ENCODE results near the gene CDC14B.

The CDC14B gene

DNA sequence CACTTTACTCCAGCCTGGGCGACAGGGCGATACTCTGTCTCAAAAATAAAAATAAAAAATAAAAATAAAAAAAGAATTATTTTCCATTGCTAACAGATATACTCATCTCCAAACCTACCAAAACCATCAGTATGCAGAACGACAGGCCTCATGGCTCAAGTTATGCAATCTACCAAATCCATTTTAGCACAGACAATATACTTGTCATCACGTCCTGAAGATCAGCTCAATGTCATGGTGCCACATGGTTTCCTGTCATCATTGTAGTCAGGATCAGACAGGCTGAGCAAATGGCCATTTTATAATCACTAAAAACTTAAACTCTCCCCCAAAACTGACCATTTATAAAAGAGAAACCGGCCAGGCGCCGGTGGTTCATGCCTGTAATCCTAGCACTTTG is 100.5 kb downstream of the CDC14B start:
- TF ChIP-seq, protein P1, sequence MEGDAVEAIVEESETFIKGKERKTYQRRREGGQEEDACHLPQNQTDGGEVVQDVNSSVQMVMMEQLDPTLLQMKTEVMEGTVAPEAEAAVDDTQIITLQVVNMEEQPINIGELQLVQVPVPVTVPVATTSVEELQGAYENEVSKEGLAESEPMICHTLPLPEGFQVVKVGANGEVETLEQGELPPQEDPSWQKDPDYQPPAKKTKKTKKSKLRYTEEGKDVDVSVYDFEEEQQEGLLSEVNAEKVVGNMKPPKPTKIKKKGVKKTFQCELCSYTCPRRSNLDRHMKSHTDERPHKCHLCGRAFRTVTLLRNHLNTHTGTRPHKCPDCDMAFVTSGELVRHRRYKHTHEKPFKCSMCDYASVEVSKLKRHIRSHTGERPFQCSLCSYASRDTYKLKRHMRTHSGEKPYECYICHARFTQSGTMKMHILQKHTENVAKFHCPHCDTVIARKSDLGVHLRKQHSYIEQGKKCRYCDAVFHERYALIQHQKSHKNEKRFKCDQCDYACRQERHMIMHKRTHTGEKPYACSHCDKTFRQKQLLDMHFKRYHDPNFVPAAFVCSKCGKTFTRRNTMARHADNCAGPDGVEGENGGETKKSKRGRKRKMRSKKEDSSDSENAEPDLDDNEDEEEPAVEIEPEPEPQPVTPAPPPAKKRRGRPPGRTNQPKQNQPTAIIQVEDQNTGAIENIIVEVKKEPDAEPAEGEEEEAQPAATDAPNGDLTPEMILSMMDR (IDR thresholded peaks at IDR 0.05; ENCODE audit: insufficient read depth, low read length, poor library complexity, severe bottlenecking) = no peak
- no peak for TF ChIP-seq EZH2phosphoT487 (conservative IDR thresholded peaks at IDR 0.05; ENCODE audit: low read length)
- no peaks in the 10 kb centered on the region for H3K27me3 ChIP-seq (ENCODE audit: low read length)
- H3F3A ChIP-seq (ENCODE audit: insufficient read depth) = no peaks in the 10 kb centered on the region

DNA sequence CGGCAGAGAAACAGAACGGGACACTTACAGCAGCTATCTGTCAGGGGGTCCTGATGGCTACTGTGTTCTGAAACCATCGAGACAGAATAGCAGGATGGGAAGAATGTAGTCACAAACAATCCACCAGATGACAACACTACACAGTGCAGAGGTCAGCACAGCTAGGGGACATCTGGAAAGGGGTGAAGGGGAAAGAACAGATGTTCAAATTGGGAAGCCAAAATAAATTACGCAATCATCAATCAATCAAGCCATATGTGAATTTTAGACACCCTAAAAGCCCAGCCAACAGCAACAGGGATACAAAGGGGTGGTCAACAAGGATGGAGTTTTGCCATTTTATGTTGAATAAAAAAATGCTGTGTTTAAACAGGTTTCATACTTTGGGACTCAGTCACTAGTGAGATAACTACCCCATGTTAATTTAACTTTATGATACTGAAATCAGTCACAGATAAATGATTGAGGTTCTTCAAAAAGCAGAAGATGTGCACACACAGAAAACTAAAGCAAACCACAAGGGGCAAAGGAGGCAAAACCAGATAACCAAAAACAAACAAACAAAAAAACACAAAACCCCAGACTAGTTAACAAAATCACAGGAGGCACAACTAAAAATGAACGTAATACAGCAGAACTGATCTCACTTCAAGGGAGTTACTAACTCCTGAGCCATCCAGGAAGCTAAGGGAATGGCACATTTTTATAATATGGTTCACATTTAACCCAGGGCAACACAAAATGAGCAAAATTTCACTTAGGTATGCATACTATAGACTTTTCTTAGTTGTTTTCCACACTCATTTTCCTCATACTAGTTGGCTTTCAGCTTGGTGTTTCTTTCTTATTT is 103.8 kb downstream of the CDC14B start:
- Histone ChIP-seq H3F3A (ENCODE audit: insufficient read depth) (no peaks in the 10 kb centered on the region), H3K27ac (ENCODE audit: low read depth, low read length) (no peak overlapping the region), H3K4me2 (ENCODE audit: low read depth, low read length, poor library complexity, severe bottlenecking) (no peak overlapping the region), H4K20me1 (ENCODE audit: low read depth, low read length) (no peaks in the 10 kb centered on the region), H3K36me3 (ENCODE audit: low read length) (no peaks in the 10 kb centered on the region), H3K4me3 (ENCODE audit: insufficient read depth, low read length, poor library complexity, severe bottlenecking) (no peak overlapping the region), H3K27me3 (ENCODE audit: low read length) (no peaks in the 10 kb centered on the region), H3K9ac (ENCODE audit: low read length) (no peak overlapping the region), H3K79me2 (ENCODE audit: insufficient read depth, low read length) (no peaks in the 10 kb centered on the region), H3K9me3 (ENCODE audit: insufficient read depth, low read length) (no peaks in the 10 kb centered on the region), H3K9me2 (replicated peaks; ENCODE audit: insufficient read depth, low read length) (no peaks in the 10 kb centered on the region), H2AFZ (ENCODE audit: low read depth, low read length, severe bottlenecking) (no peak overlapping the region)
- TF ChIP-seq, protein P1 (IDR thresholded peaks at IDR 0.05; ENCODE audit: insufficient read depth, low read length, poor library complexity, severe bottlenecking) = no peak
- no peak for TF ChIP-seq EZH2phosphoT487 (conservative IDR thresholded peaks at IDR 0.05; ENCODE audit: low read length)

More for the DNA sequence above, 100.5 kb downstream of the CDC14B start:
- Histone ChIP-seq H3K79me2 (ENCODE audit: insufficient read depth, low read length) (no peaks in the 10 kb centered on the region), H3K9me3 (ENCODE audit: insufficient read depth, low read length) (no peaks in the 10 kb centered on the region), H2AFZ (ENCODE audit: low read depth, low read length, severe bottlenecking) (no peak overlapping the region), H3K4me2 (ENCODE audit: low read depth, low read length, poor library complexity, severe bottlenecking) (no peak overlapping the region), H3K9me2 (replicated peaks; ENCODE audit: insufficient read depth, low read length) (no peaks in the 10 kb centered on the region), H4K20me1 (ENCODE audit: low read depth, low read length) (no peaks in the 10 kb centered on the region), H3K27ac (ENCODE audit: low read depth, low read length) (no peak overlapping the region), H3K9ac (ENCODE audit: low read length) (no peak overlapping the region), H3K36me3 (ENCODE audit: low read length) (no peaks in the 10 kb centered on the region), H3K4me3 (ENCODE audit: insufficient read depth, low read length, poor library complexity, severe bottlenecking) (no peak overlapping the region)

DNA sequence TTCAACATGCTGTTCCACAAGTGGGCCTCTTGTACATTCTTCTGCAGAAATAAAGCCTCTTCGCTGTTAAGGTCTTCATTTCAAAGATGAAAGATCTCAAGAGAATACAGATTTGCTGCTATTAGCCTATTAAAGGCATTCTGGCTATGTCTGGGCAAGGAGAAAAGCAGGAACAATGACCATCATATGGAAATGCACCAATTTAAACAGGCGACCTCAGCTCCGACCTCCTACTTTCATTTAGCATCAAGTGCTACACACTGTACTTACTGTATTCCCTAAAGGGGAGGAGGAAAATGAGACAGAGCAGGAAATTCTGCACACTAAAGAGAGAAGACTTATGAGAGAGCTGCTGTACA is 104.9 kb downstream of the CDC14B start:
- H3K9ac ChIP-seq (ENCODE audit: low read length) = no peak overlapping the region
- no peaks in the 10 kb centered on the region for H3K9me2 ChIP-seq (replicated peaks; ENCODE audit: insufficient read depth, low read length)
- no peak overlapping the region for H3K4me3 ChIP-seq (ENCODE audit: insufficient read depth, low read length, poor library complexity, severe bottlenecking)
- H3K79me2 ChIP-seq (ENCODE audit: insufficient read depth, low read length) = no peaks in the 10 kb centered on the region
- no peak overlapping the region for H3K27ac ChIP-seq (ENCODE audit: low read depth, low read length)
- no peaks in the 10 kb centered on the region for H3K9me3 ChIP-seq (ENCODE audit: insufficient read depth, low read length)
- H3K4me2 ChIP-seq (ENCODE audit: low read depth, low read length, poor library complexity, severe bottlenecking) = no peak overlapping the region
- H3F3A ChIP-seq (ENCODE audit: insufficient read depth) = no peaks in the 10 kb centered on the region
- H3K27me3 ChIP-seq (ENCODE audit: low read length) = no peaks in the 10 kb centered on the region
- no peak overlapping the region for H2AFZ ChIP-seq (ENCODE audit: low read depth, low read length, severe bottlenecking)
- H4K20me1 ChIP-seq (ENCODE audit: low read depth, low read length) = no peaks in the 10 kb centered on the region
- no peak for TF ChIP-seq EZH2phosphoT487 (conservative IDR thresholded peaks at IDR 0.05; ENCODE audit: low read length)
- TF ChIP-seq, protein P1 (IDR thresholded peaks at IDR 0.05; ENCODE audit: insufficient read depth, low read length, poor library complexity, severe bottlenecking) = no peak
- H3K36me3 ChIP-seq (ENCODE audit: low read length) = no peaks in the 10 kb centered on the region
